ENCODE data around the gene SH3RF3. TPM values are rescaled to one million over a fixed set of nuclear protein-coding genes. Genes with fewer than 3 reads are reported as not detected.

The SH3RF3 gene
- polyA plus RNA-seq, 1 of the 3 experiments (the other 2 are of a cell fraction) = 1.9 TPM

GRCh38 chr2:109545828-109546713, 417.1 kb downstream of the SH3RF3 start:
- H3K9me2 ChIP-seq = no peaks in the 10 kb centered on the region
- no peak overlapping the region; a peak in 1 of 4 replicates for H3K4me3 ChIP-seq (ENCODE audit: low read depth in 2 of 2, low read length in 1 of 2)
- no peaks in the 10 kb centered on the region for H3K79me2 ChIP-seq (ENCODE audit: insufficient read depth)
- no peaks in the 10 kb centered on the region for H3K9me3 ChIP-seq
- TF ChIP-seq YY1 (IDR thresholded peaks at IDR 0.05; ENCODE audit: low read depth) (no peak), GATA2 (CRISPR knock-in tag; IDR thresholded peaks at IDR 0.05) (no peak), CHD2 (IDR thresholded peaks at IDR 0.05; ENCODE audit: low read length, partially characterized antibody) (no peak), RCOR1 (IDR thresholded peaks at IDR 0.05; ENCODE audit: low read length) (no peak), RXRA (IDR thresholded peaks at IDR 0.05; ENCODE audit: borderline replicate concordance, low read depth) (no peak), TEAD4 (IDR thresholded peaks at IDR 0.05; ENCODE audit: borderline replicate concordance, insufficient read depth) (no peak), RAD21 (IDR thresholded peaks at IDR 0.05; ENCODE audit: low read length) (peak; percentile 92), MXI1 (IDR thresholded peaks at IDR 0.05; ENCODE audit: low read depth, low read length) (no peak), CTCF (IDR thresholded peaks at IDR 0.05) (peak; percentile 98), FOXJ3 (CRISPR knock-in tag; IDR thresholded peaks at IDR 0.05) (no peak), NFIC (IDR thresholded peaks at IDR 0.05; ENCODE audit: borderline replicate concordance) (no peak), MEF2A (IDR thresholded peaks at IDR 0.05; ENCODE audit: borderline replicate concordance, low read depth) (no peak), POLR2AphosphoS5 (IDR thresholded peaks at IDR 0.05; ENCODE audit: low read depth, low read length) (no peak), GABPA (IDR thresholded peaks at IDR 0.05; ENCODE audit: low read depth) (no peak), SMC3 (IDR thresholded peaks at IDR 0.05; ENCODE audit: low read depth, low read length) (peak; percentile 89), IRF3 (IDR thresholded peaks at IDR 0.05; ENCODE audit: low read depth, low read length) (no peak), FOXM1 (IDR thresholded peaks at IDR 0.05; ENCODE audit: low read depth) (no peak), EZH2phosphoT487 (IDR thresholded peaks at IDR 0.05; ENCODE audit: borderline replicate concordance, low read depth) (no peak), SIN3A (IDR thresholded peaks at IDR 0.05; ENCODE audit: borderline replicate concordance, low read depth, low read length) (0 out of 2 replicates have a peak, but pooled peaks have one; percentile 28), TAF1 (IDR thresholded peaks at IDR 0.05; ENCODE audit: borderline replicate concordance, low read depth, low read length) (no peak), EP300 (IDR thresholded peaks at IDR 0.05; ENCODE audit: borderline replicate concordance in 1 of 2, low read depth in 1 of 2, low read length in 1 of 2) (no peak), TCF12 (IDR thresholded peaks at IDR 0.05) (no peak), NRF1 (IDR thresholded peaks at IDR 0.05; ENCODE audit: low read depth, low read length) (no peak)
- 41% methylated on average over 10 of the region's 10 CpGs for WGBS (ENCODE audit: low lambda C conversion rate)
- H4K20me1 ChIP-seq (ENCODE audit: insufficient read depth) = 0 out of 2 replicates have a peak, but pooled peaks cover 4% of the 10 kb centered on the region
- H3K4me1 ChIP-seq (ENCODE audit: control insufficient read depth in 1 of 2, insufficient read depth in 2 of 2, low read depth in 1 of 2, low read length in 1 of 2) = peaks cover 0 to 4% of the 10 kb centered on the region in 2 experiments; a peak in 3 of 4 replicates
- no peak overlapping the region for H3K9ac ChIP-seq
- H3K4me2 ChIP-seq = no peak overlapping the region
- peaks cover 26 to 47% of the 10 kb centered on the region in 2 experiments for H3K36me3 ChIP-seq (replicated peaks in 1 of 2; ENCODE audit: control insufficient read depth in 1 of 2, insufficient read depth in 2 of 2, low read length in 1 of 2)
- no peak overlapping the region for H3K27ac ChIP-seq (ENCODE audit: low read depth in 2 of 2, low read length in 1 of 2)
- DNase-seq = peak; percentile 59
- H3K27me3 ChIP-seq (ENCODE audit: insufficient read depth) = no peaks in the 10 kb centered on the region
- ChIA-PET CTCF (interaction anchor here (0.5 to 6.6 kb wide), 58 partner anchors 8 to 420 kb away, joined by 3 to 93 read pairs (median 5); partner anchors contain the start of genes SEPTIN10, SH3RF3 and SOWAHC), POLR2A (no interaction called here)
- H3F3A ChIP-seq (replicated peaks; ENCODE audit: insufficient read depth) = peaks cover 11% of the 10 kb centered on the region
- no peak overlapping the region for H2AFZ ChIP-seq (ENCODE audit: low read depth)

Data from SK-N-SH (cell line).